Endothelial cell of umbilical vein (primary cell): ENCODE data around the gene MMP14. TPM values are rescaled to one million over a fixed set of nuclear protein-coding genes. Genes with fewer than 3 reads are reported as not detected.
A peak's percentile ranks its signal among the peaks of the same experiment; 100 is the strongest.

Source experiments
- BruUV-seq: library from RNA; stranded (reverse); fragments of 400-500 nt; replicated peaks from 2 replicates; lab custom pipeline; 2021; lab: Mats Ljungman, UMichigan
- CTCF ChIA-PET: fragments of 300-600, 350-600 bp; sonication (Branson Sonifier 250); formaldehyde crosslinking; loops from one replicate; lab custom pipeline; 2021; ENCODE audit warnings: antibody characterized with exemption, inconsistent platforms; lab: Charles Lee
- POLR2A ChIA-PET: fragments of 300-600, 350-600 bp; sonication (Branson Sonifier 250); formaldehyde crosslinking; loops from one replicate; lab custom pipeline; 2021; ENCODE audit warnings: antibody characterized with exemption, inconsistent platforms; lab: Charles Lee
- DNase-seq: peaks from one replicate; pipeline ENCODE4 v3.0.0-alpha.2; 2011; ENCODE audit warnings: low read depth, low spot score
- FAIRE-seq: peaks from 2 replicates; lab custom pipeline; 2011; peaks lifted over from hg19 to GRCh38; lab: Jason Lieb, UNC
- H2AFZ ChIP-seq: 2 replicates; pipeline ENCODE4 v1.6.0; 2012; ENCODE audit warnings: low read depth, low read length, control low read depth, inconsistent platforms
- H3K27ac ChIP-seq: 2 replicates; pipeline ENCODE4 v1.5.1; 2011; ENCODE audit warnings: low read depth, mild to moderate bottlenecking, control low read depth, low read length, moderate library complexity; ENCODE audit not compliant: insufficient read depth
- H3K27me3 ChIP-seq, 2 experiments: 2 replicates each; pipeline versions ENCODE4 v1.6.0 to v1.6.1; 2011; ENCODE audit warnings: low read length in 2 of 2, mixed read lengths in 1 of 2; ENCODE audit not compliant: control insufficient read depth in 2 of 2, insufficient read depth in 2 of 2
- H3K36me3 ChIP-seq, 2 experiments: 2 replicates in 1 of 2; 3 replicates in 1 of 2; pipeline ENCODE4 v1.5.1; 2011; ENCODE audit warnings: low read length in 2 of 2, mild to moderate bottlenecking in 1 of 2, moderate library complexity in 1 of 2; ENCODE audit not compliant: control insufficient read depth in 2 of 2, insufficient read depth in 2 of 2; ENCODE audit errors: extremely low read depth in 1 of 2
- H3K4me1 ChIP-seq: 3 replicates; pipeline ENCODE4 v1.5.1; 2011; ENCODE audit warnings: mild to moderate bottlenecking, low read length; ENCODE audit not compliant: control insufficient read depth, insufficient read depth; ENCODE audit errors: extremely low read depth
- H3K4me2 ChIP-seq: 2 replicates; pipeline ENCODE4 v1.6.1; 2011; ENCODE audit warnings: low read length, control low read depth, mixed read lengths; ENCODE audit not compliant: insufficient read depth
- H3K4me3 ChIP-seq, 3 experiments: fragments of 200-600 bp in 1 of 3; sonication (generic), shearing (Covaris generic) in 1 of 3; replicated peaks in 1 of 3; 2 replicates each; pipeline ENCODE4 v1.5.1; 2011 to 2016; ENCODE audit warnings: control low read depth in 3 of 3, low read length in 3 of 3, mild to moderate bottlenecking in 2 of 3, inconsistent platforms in 1 of 3, low read depth in 1 of 3, moderate library complexity in 1 of 3; ENCODE audit not compliant: insufficient read depth in 1 of 3
- H3K79me2 ChIP-seq: 2 replicates; pipeline ENCODE4 v1.6.0; 2012; ENCODE audit warnings: low read length, inconsistent platforms; ENCODE audit not compliant: control insufficient read depth, insufficient read depth
- H3K9ac ChIP-seq: replicated peaks from 2 replicates; pipeline ENCODE3; 2011; ENCODE audit warnings: low read length, control low read depth; ENCODE audit not compliant: insufficient read depth; ENCODE audit errors: extremely low read depth
- H3K9me1 ChIP-seq: replicated peaks from 3 replicates; pipeline ENCODE4 v1.6.0; 2011; ENCODE audit warnings: mild to moderate bottlenecking, low read length; ENCODE audit not compliant: control insufficient read depth, insufficient read depth; ENCODE audit errors: extremely low read depth
- H3K9me3 ChIP-seq: replicated peaks from 2 replicates; pipeline ENCODE4 v1.5.1; 2012; ENCODE audit warnings: low read length, inconsistent platforms; ENCODE audit not compliant: control insufficient read depth, insufficient read depth
- H4K20me1 ChIP-seq: replicated peaks from 2 replicates; pipeline ENCODE3; 2011; ENCODE audit warnings: mild to moderate bottlenecking, low read length; ENCODE audit not compliant: control insufficient read depth, insufficient read depth; ENCODE audit errors: extremely low read depth
- CTCF ChIP-seq, 2 donors: IDR thresholded peaks; 1 replicate in 1 of 2; 2 replicates in 1 of 2; pipeline ENCODE4 v1.5.1; 2011; ENCODE audit warnings: low read length in 2 of 2, mild to moderate bottlenecking in 2 of 2, moderate library complexity in 2 of 2, control low read depth in 1 of 2, inconsistent platforms in 1 of 2, low read depth in 1 of 2; ENCODE audit not compliant: insufficient read depth in 1 of 2; ENCODE audit errors: extremely low read depth in 1 of 2
- EZH2 ChIP-seq: IDR thresholded peaks from 2 replicates; pipeline ENCODE4 v1.6.1; 2012; ENCODE audit warnings: borderline replicate concordance, low read depth, mild to moderate bottlenecking, moderate library complexity, low read length, inconsistent platforms; ENCODE audit not compliant: severe bottlenecking
- GATA2 ChIP-seq: IDR thresholded peaks from 2 replicates; pipeline ENCODE4 v1.7.0; 2011; ENCODE audit warnings: low read depth, mild to moderate bottlenecking, moderate library complexity, mixed read lengths, low read length; ENCODE audit not compliant: insufficient read length, insufficient read depth
- JUN ChIP-seq: IDR thresholded peaks from 2 replicates; pipeline ENCODE4 v1.6.1; 2011; ENCODE audit warnings: borderline replicate concordance, low read depth; ENCODE audit not compliant: insufficient read length, insufficient read depth
- MYC ChIP-seq: IDR thresholded peaks from one replicate; pipeline ENCODE4 v1.6.1; 2011; ENCODE audit warnings: mild to moderate bottlenecking, low read depth, low read length
- POLR2AphosphoS5 ChIP-seq: IDR thresholded peaks from 2 replicates; pipeline ENCODE4 v1.6.1; 2012; ENCODE audit warnings: low read depth, mild to moderate bottlenecking, control low read depth, low read length, moderate library complexity; ENCODE audit not compliant: insufficient read depth
- dilution Hi-C: fragments of 300-500 bp; cut with MboI; formaldehyde crosslinking; loops from one replicate; pipeline ENCODE4 v1.15.0; 2019; ENCODE audit warnings: low sequenced_read_pairs; ENCODE audit not compliant: extremely low pct_ligation_motif_present
- intact Hi-C: fragments of 100-400 bp; cut with micrococcal nuclease; formaldehyde crosslinking; loops from one replicate; pipeline ENCODE4 v1.10.0; 2022
- polyA plus RNA-seq, 4 experiments: library from polyadenylated mRNA; depleted of rRNA in 3 of 4; stranded (reverse) in 3 of 4; unstranded in 1 of 4; fragments of >200 nt; gene quantifications; 2 replicates each; pipeline versions ENCODE4 v1.2.1 to v1.2.3, GENCODE V29; 2011 to 2012; ENCODE audit warnings: missing spikeins in 1 of 4
- total RNA-seq: library from RNA; stranded (reverse); gene quantifications from 2 replicates; pipeline ENCODE4 v1.2.3, GENCODE V29; 2021

MMP14 gene
- total and polyA plus RNA-seq, 2 donors (not counting 3 experiments of a cell fraction or from before 2014, with no cell fraction given), result 506 to 603 TPM

DNA sequence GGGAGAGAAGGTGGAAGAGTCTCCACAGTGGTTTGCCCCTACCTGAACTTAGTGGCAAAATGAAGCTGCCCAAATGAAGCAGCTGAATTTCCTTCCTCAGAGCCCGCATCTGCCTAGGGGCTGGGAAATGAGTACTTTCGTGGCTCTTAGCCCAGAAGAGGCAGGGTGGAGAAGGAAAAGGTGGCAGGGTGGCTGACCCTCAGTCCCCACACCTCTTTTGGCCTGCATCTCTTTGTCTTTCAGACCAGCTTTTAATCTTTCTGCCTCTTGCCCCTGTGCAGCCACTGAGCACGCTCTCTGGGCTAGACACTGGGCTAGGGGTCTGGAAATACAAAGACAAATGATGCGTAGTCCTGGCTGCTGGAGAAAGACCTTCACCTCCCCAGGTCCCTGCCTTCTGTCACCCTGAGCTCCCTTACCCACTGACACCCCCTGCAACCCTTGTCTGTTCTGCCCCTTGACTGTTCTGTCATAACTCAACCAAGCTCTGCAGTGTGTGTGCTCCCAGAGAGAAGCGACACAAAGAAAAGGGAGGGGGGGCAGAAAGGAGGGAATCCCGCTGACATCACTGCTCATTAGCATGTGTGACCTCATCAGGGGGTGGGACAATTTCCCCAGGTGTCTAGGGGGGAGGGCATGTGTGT lies 46.3 kb downstream of the MMP14 start:
- BruUV-seq, result no TSS peak
- Histone ChIP-seq H2AFZ (no peak overlapping the region), H3K4me2 (no peak overlapping the region), H3K27ac (no peak overlapping the region), H3K9me1 (no peaks in the 10 kb centered on the region), H4K20me1 (no peaks in the 10 kb centered on the region), H3K9ac (no peak overlapping the region), H3K79me2 (no peaks in the 10 kb centered on the region), H3K9me3 (no peaks in the 10 kb centered on the region), H3K4me3 (no peak overlapping the region), H3K27me3 (no peaks in the 10 kb centered on the region), H3K4me1 (no peaks in the 10 kb centered on the region), H3K36me3 (peaks cover 0 to 10% of the 10 kb centered on the region in 2 experiments)
- TF ChIP-seq JUN, result no peak
- no peak for TF ChIP-seq MYC
- no peak for TF ChIP-seq CTCF (IDR thresholded peaks at IDR 0.05; ENCODE audit: extremely low read depth in 1 of 2, insufficient read depth in 1 of 2, low read depth in 1 of 2, low read length in 2 of 2)
- TF ChIP-seq EZH2, result no peak
- TF ChIP-seq POLR2AphosphoS5, result no peak
- TF ChIP-seq GATA2, result no peak
- peak; percentile 19 for DNase-seq
- intact Hi-C loops (no loop called here), dilution Hi-C loops (no loop called here)
- FAIRE-seq, result no peak
- POLR2A ChIA-PET, result interaction anchor here (1.4 kb wide), 1 partner anchor 60 kb away, joined by 3 read pairs; no protein-coding TSS in a partner anchor
- CTCF ChIA-PET, result interaction anchor here (0.8 to 11.4 kb wide), 7 partner anchors 9 to 36 kb away, joined by 3 to 80 read pairs (median 4); partner anchors contain the start of genes LRP10 and RBM23
